HepG2 (cell line): ENCODE data around the gene AK3. TPM values are rescaled to one million over a fixed set of nuclear protein-coding genes. Genes with fewer than 3 reads are reported as not detected.

Experiments used
- CENPT ChIP-seq: sonication (generic); formaldehyde crosslinking; IDR thresholded peaks from 2 replicates; pipeline ENCODE4 v1.8.0; 2022; ENCODE audit warnings: low read depth, mild to moderate bottlenecking, moderate library complexity, missing genetic modification reagents
- GFI1 ChIP-seq: sonication (generic); formaldehyde crosslinking; IDR thresholded peaks from 2 replicates; pipeline ENCODE4 v1.5.0; 2020; ENCODE audit warnings: missing genetic modification reagents, mild to moderate bottlenecking, borderline replicate concordance
- MED1 ChIP-seq: sonication (generic); formaldehyde crosslinking; IDR thresholded peaks from 2 replicates; pipeline ENCODE4 v1.4.0; 2020; ENCODE audit warnings: missing genetic modification reagents
- MIER3 ChIP-seq: IDR thresholded peaks from 2 replicates; pipeline ENCODE4 v1.6.1; 2016; ENCODE audit warnings: missing compliant biosample characterization, borderline replicate concordance
- MIXL1 ChIP-seq: IDR thresholded peaks from 2 replicates; pipeline ENCODE4 v1.6.1; 2016
- MTF1 ChIP-seq: sonication (generic); formaldehyde crosslinking; IDR thresholded peaks from 2 replicates; pipeline ENCODE4 v1.5.0; 2020; ENCODE audit warnings: missing genetic modification reagents
- PITX1 ChIP-seq: sonication (generic); formaldehyde crosslinking; IDR thresholded peaks from 2 replicates; pipeline ENCODE4 v1.5.1; 2020; ENCODE audit warnings: mild to moderate bottlenecking, missing genetic modification reagents
- POLR2A ChIP-seq, 2 experiments: IDR thresholded peaks; 2 replicates each; pipeline ENCODE4 v1.6.1; 2011; ENCODE audit warnings: low read depth in 2 of 2, low read length in 2 of 2, mild to moderate bottlenecking in 1 of 2, moderate library complexity in 1 of 2; ENCODE audit not compliant: insufficient read depth in 1 of 2
- SAP130 ChIP-seq: IDR thresholded peaks from 2 replicates; pipeline ENCODE4 v1.6.1; 2016; ENCODE audit warnings: low read depth
- SATB2 ChIP-seq: sonication (generic); formaldehyde crosslinking; IDR thresholded peaks from 2 replicates; pipeline ENCODE4 v1.5.0; 2020; ENCODE audit warnings: missing genetic modification reagents
- TMF1 ChIP-seq: sonication (generic); formaldehyde crosslinking; IDR thresholded peaks from 2 replicates; pipeline ENCODE4 v1.8.1; 2022; ENCODE audit warnings: low read depth, missing genetic modification reagents
- U2AF2 ChIP-seq: fragments of 200-400 bp; formaldehyde crosslinking; IDR thresholded peaks from 2 replicates; pipeline ENCODE4 v1.6.1; 2017; ENCODE audit warnings: low read depth, mild to moderate bottlenecking, low read length
- ZBTB3 ChIP-seq: sonication (generic); formaldehyde crosslinking; IDR thresholded peaks from 2 replicates; pipeline ENCODE4 v1.4.0; 2020; ENCODE audit warnings: low read depth, mild to moderate bottlenecking, moderate library complexity, missing genetic modification reagents, borderline replicate concordance
- ZFP36L1 ChIP-seq: sonication (generic); formaldehyde crosslinking; IDR thresholded peaks from 2 replicates; pipeline ENCODE4 v1.8.0; 2022; ENCODE audit warnings: mild to moderate bottlenecking, missing genetic modification reagents, moderate library complexity
- ZNF20 ChIP-seq: sonication (generic); formaldehyde crosslinking; IDR thresholded peaks from 2 replicates; pipeline ENCODE4 v1.4.0; 2020; ENCODE audit warnings: mild to moderate bottlenecking, moderate library complexity, missing genetic modification reagents
- ZNF772 ChIP-seq: sonication (generic); formaldehyde crosslinking; IDR thresholded peaks from 2 replicates; pipeline ENCODE4 v1.5.0; 2020; ENCODE audit warnings: mild to moderate bottlenecking, missing genetic modification reagents
- ZSCAN12 ChIP-seq: sonication (generic); formaldehyde crosslinking; IDR thresholded peaks from 2 replicates; pipeline ENCODE4 v1.9.0; 2021; ENCODE audit warnings: mild to moderate bottlenecking, missing genetic modification reagents
- polyA plus RNA-seq, 8 experiments: library from polyadenylated mRNA; depleted of rRNA in 3 of 8; stranded (reverse) in 7 of 8; unstranded in 1 of 8; fragments of >200 nt; fragmentation: Illumina TruSeq in 4 of 8; extraction: Trizol in 4 of 8; gene quantifications; 2 replicates each; pipeline versions ENCODE4 v1.2.1 to v1.2.3, GENCODE V29; 2011 to 2016; ENCODE audit warnings: low read depth in 4 of 8, missing spikeins in 1 of 8, mixed read lengths in 1 of 8; ENCODE audit not compliant: insufficient read depth in 1 of 8
- total RNA-seq, 5 experiments: library from RNA; depleted of rRNA; stranded (reverse); fragments of >200 nt; fragmentation: Illumina TruSeq; extraction: Trizol; gene quantifications; 2 replicates each; pipeline ENCODE4 v1.2.3, GENCODE V29; 2016; ENCODE audit warnings: low read depth in 1 of 5
- TF ChIP-seq, protein P1 (sequence below): IDR thresholded peaks from 2 replicates; pipeline ENCODE4 v1.6.1; 2018; ENCODE audit warnings: missing genetic modification reagents, mild to moderate bottlenecking, missing compliant biosample characterization
- TF ChIP-seq, protein P2 (sequence below): sonication (generic); formaldehyde crosslinking; conservative IDR thresholded peaks from 2 replicates; pipeline ENCODE4 v1.4.0; 2020; ENCODE audit warnings: missing genetic modification reagents
- TF ChIP-seq, protein P3 (sequence below): sonication (generic); formaldehyde crosslinking; IDR thresholded peaks from 2 replicates; pipeline ENCODE4 v1.4.0; 2020; ENCODE audit warnings: low read depth, mild to moderate bottlenecking, missing genetic modification reagents
- TF ChIP-seq, protein P4 (sequence below): sonication (generic); formaldehyde crosslinking; IDR thresholded peaks from 2 replicates; pipeline ENCODE4 v1.4.0; 2020; ENCODE audit warnings: mild to moderate bottlenecking, missing genetic modification reagents, borderline replicate concordance

AK3 gene
- total and polyA plus RNA-seq, 2 of the 13 experiments (the other 11 are each of a cell fraction or from before 2014, with no cell fraction given) = 76.8 to 109 TPM

DNA sequence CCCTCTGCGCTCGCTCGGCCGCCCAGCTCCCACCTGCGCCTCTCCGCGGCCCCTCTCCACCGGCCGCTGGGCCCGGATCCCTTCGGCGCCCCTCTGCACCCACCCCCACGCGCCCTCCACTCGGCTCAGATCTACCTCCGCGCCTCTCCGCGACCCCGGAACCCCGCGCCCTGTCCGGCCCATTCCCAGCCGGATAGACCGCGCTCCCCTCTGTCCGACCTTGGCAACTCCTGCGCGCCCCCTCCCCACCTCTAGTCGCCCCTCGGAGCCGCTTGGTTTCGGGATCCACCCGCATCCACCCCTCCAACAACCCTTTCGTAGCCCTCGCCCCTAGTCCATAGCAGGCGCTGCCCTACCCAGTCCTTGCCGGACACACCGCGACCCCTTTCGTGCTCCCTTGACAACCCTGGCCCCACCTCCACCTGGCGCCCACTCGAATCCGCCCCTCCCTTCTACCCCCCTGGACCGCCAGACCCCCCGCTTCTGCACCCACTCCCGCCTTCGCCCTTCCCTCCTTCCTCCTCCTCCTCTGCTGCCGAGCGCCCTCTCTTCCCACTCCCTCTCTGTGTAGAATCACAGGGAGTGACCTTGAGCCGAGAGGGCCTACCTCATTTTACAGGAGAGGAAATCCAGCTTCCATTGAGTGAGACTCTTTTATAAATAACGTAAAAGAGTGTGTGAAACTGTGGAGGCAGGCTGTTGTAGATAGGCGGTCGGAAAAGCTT is 525 bp upstream of the AK3 start (continued):
- TF ChIP-seq ZNF20 (CRISPR knock-in tag) = no peak
- TF ChIP-seq, protein P1, sequence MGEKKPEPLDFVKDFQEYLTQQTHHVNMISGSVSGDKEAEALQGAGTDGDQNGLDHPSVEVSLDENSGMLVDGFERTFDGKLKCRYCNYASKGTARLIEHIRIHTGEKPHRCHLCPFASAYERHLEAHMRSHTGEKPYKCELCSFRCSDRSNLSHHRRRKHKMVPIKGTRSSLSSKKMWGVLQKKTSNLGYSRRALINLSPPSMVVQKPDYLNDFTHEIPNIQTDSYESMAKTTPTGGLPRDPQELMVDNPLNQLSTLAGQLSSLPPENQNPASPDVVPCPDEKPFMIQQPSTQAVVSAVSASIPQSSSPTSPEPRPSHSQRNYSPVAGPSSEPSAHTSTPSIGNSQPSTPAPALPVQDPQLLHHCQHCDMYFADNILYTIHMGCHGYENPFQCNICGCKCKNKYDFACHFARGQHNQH (CRISPR knock-in tag) = 0 out of 2 replicates have a peak, but pooled peaks have one; percentile 5
- TF ChIP-seq ZSCAN12 (CRISPR knock-in tag) = no peak
- 0 out of 2 replicates have a peak, but pooled peaks have one; percentile 9 for TF ChIP-seq ZNF772
- peak in 1 of 2 experiments; percentile 60; a peak in 2 of 4 replicates for TF ChIP-seq POLR2A (IDR thresholded peaks at IDR 0.05; ENCODE audit: insufficient read depth in 1 of 2, low read depth in 2 of 2, low read length in 2 of 2)
- TF ChIP-seq MED1 (CRISPR knock-in tag) = no peak; the same call in 1 of the 2 replicates
- TF ChIP-seq CENPT (CRISPR knock-in tag) = 0 out of 2 replicates have a peak, but pooled peaks have one; percentile 55
- TF ChIP-seq SATB2 = no peak
- TF ChIP-seq U2AF2 = no peak
- TF ChIP-seq MIER3 (CRISPR knock-in tag) = no peak
- TF ChIP-seq PITX1 (CRISPR knock-in tag) = peak; percentile 15; the same call in 1 of the 2 replicates
- TF ChIP-seq, protein P2, sequence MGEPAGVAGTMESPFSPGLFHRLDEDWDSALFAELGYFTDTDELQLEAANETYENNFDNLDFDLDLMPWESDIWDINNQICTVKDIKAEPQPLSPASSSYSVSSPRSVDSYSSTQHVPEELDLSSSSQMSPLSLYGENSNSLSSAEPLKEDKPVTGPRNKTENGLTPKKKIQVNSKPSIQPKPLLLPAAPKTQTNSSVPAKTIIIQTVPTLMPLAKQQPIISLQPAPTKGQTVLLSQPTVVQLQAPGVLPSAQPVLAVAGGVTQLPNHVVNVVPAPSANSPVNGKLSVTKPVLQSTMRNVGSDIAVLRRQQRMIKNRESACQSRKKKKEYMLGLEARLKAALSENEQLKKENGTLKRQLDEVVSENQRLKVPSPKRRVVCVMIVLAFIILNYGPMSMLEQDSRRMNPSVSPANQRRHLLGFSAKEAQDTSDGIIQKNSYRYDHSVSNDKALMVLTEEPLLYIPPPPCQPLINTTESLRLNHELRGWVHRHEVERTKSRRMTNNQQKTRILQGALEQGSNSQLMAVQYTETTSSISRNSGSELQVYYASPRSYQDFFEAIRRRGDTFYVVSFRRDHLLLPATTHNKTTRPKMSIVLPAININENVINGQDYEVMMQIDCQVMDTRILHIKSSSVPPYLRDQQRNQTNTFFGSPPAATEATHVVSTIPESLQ (CRISPR knock-in tag) = no peak
- no peak for TF ChIP-seq MIXL1 (CRISPR knock-in tag)
- TF ChIP-seq GFI1 (CRISPR knock-in tag) = no peak
- 0 out of 2 replicates have a peak, but pooled peaks have one; percentile 32 for TF ChIP-seq ZBTB3 (CRISPR knock-in tag)
- peak; percentile 25; the same call in 1 of the 2 replicates for TF ChIP-seq SAP130 (CRISPR knock-in tag)
- TF ChIP-seq, protein P3, sequence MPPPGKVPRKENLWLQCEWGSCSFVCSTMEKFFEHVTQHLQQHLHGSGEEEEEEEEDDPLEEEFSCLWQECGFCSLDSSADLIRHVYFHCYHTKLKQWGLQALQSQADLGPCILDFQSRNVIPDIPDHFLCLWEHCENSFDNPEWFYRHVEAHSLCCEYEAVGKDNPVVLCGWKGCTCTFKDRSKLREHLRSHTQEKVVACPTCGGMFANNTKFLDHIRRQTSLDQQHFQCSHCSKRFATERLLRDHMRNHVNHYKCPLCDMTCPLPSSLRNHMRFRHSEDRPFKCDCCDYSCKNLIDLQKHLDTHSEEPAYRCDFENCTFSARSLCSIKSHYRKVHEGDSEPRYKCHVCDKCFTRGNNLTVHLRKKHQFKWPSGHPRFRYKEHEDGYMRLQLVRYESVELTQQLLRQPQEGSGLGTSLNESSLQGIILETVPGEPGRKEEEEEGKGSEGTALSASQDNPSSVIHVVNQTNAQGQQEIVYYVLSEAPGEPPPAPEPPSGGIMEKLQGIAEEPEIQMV (CRISPR knock-in tag) = peak; percentile 16
- TF ChIP-seq, protein P4, sequence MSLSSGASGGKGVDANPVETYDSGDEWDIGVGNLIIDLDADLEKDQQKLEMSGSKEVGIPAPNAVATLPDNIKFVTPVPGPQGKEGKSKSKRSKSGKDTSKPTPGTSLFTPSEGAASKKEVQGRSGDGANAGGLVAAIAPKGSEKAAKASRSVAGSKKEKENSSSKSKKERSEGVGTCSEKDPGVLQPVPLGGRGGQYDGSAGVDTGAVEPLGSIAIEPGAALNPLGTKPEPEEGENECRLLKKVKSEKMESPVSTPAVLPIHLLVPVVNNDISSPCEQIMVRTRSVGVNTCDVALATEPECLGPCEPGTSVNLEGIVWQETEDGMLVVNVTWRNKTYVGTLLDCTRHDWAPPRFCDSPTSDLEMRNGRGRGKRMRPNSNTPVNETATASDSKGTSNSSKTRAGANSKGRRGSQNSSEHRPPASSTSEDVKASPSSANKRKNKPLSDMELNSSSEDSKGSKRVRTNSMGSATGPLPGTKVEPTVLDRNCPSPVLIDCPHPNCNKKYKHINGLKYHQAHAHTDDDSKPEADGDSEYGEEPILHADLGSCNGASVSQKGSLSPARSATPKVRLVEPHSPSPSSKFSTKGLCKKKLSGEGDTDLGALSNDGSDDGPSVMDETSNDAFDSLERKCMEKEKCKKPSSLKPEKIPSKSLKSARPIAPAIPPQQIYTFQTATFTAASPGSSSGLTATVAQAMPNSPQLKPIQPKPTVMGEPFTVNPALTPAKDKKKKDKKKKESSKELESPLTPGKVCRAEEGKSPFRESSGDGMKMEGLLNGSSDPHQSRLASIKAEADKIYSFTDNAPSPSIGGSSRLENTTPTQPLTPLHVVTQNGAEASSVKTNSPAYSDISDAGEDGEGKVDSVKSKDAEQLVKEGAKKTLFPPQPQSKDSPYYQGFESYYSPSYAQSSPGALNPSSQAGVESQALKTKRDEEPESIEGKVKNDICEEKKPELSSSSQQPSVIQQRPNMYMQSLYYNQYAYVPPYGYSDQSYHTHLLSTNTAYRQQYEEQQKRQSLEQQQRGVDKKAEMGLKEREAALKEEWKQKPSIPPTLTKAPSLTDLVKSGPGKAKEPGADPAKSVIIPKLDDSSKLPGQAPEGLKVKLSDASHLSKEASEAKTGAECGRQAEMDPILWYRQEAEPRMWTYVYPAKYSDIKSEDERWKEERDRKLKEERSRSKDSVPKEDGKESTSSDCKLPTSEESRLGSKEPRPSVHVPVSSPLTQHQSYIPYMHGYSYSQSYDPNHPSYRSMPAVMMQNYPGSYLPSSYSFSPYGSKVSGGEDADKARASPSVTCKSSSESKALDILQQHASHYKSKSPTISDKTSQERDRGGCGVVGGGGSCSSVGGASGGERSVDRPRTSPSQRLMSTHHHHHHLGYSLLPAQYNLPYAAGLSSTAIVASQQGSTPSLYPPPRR (CRISPR knock-in tag) = peak; percentile 5; the same call in 1 of the 2 replicates
- no peak for TF ChIP-seq TMF1 (CRISPR knock-in tag)
- 0 out of 2 replicates have a peak, but pooled peaks have one; percentile 15 for TF ChIP-seq MTF1 (CRISPR knock-in tag)
- no peak for TF ChIP-seq ZFP36L1 (CRISPR knock-in tag)
